Hypothalamus (tissue), 51 donors: ENCODE measurements around the gene CENPW.

Experiments
- DNase-seq, 51 donors: peaks; one replicate each; lab custom pipeline; 2025; lab: John Stamatoyannopoulos, UW

Gene CENPW

DNA sequence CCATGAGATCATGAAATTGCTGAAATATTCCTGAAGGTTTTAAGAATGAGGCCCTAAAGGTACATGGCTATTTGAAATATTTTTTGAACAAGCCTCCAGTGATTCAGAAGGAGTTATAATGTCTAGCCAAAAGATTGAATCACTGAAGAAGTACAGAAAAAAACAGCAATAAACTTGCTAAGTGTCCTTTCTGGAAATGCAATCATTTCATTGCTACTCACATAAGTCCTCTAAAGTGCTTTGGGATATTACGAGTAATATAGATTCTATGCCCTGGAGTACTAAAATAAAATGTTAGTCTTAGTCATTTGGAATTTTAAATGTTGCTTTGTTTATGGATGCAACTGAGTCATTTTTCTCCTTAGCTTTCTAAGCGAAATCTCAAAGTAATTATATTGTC, 32.7 kb downstream of the CENPW start:
- DNase-seq: no peak

GRCh38 chr6:126373344-126373743, 33.4 kb downstream of the CENPW start:
- no peak for DNase-seq

DNA sequence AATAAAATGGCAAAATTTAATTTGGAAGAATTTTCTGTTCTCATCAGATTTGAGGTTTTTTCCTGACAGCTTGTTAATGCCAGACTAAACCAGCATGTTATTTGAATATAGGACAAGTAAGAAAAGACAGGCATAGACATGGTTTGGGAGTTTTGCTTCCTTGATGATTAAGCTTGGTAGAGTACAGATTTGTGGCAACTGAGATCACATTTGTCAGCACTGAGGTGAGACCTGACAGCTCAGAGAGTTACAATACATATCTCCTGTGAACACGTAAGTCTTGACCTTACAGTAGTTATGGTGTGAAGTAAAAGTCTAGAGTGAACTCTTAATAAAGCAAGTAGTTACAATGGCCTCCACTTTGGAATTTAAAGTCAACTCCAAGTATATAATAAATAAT, 34.5 kb downstream of the CENPW start:
- no peak for DNase-seq

- DNase-seq: no peak
Observed at GRCh38 chr6:126376682-126377081, 36.8 kb downstream of the CENPW start.

GRCh38 chr6:126377594-126378153, 37.8 kb downstream of the CENPW start:
- DNase-seq: no peak

DNA sequence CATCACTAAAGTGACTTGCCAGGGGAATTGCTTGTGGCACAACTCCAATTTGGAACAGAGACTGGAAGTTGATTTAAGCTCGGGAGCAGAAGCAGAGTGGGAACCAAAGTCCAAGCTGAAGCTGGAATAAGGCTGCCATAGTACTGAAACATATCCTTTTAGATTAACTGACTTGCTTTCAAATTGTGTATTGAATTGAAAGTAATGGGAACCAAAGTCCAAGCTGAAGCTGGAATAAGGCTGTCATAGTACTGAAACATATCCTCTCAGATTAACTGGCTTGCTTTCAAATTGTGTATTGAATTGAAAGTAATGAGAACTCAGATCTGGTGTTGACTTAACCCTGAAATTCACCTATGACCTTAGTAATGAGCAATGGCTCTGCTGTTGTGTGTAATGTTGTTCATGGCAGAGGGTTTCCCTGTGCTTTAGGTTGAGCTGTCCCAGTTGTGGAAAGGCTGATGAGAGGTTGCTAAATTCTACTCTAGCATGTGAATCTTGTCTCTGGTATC, 40.2 kb downstream of the CENPW start:
- DNase-seq: no peak

- DNase-seq: no peak
Observed at GRCh38 chr6:126381498-126381897, 41.6 kb downstream of the CENPW start.

DNA sequence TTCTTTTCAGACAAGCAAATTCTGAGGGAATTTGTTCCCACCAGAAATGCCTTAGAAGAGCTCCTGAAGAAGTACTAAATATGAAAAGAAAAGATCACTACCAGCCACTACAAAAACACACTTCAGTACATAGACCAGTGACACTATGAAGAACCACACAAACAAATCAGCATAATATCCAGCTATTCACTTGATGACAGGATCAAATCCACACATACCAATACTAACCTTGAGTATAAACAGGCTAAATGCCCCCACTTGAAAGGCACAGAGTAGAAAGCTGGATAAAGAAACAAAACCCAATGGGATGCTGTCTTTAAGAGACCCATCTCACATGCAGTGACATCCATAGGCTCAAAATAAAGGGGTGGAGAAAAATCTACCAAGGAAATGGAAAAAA, 43.3 kb downstream of the CENPW start:
- no peak for DNase-seq

GRCh38 chr6:126385536-126385935, 45.6 kb downstream of the CENPW start:
- DNase-seq: no peak

GRCh38 chr6:126388104-126388598, 48.2 kb downstream of the CENPW start:
- no peak for DNase-seq

- DNase-seq: no peak
Observed at GRCh38 chr6:126396131-126396530, 56.2 kb downstream of the CENPW start.
